GM19099 (cell line): ENCODE measurements around the gene DNAH6.

Experiments used
- POLR2A ChIP-seq: IDR thresholded peaks from 3 replicates; pipeline ENCODE4 v1.6.1; 2011; ENCODE audit warnings: low read depth; ENCODE audit not compliant: insufficient read length; ENCODE audit errors: extremely low read depth

DNAH6 gene

DNA sequence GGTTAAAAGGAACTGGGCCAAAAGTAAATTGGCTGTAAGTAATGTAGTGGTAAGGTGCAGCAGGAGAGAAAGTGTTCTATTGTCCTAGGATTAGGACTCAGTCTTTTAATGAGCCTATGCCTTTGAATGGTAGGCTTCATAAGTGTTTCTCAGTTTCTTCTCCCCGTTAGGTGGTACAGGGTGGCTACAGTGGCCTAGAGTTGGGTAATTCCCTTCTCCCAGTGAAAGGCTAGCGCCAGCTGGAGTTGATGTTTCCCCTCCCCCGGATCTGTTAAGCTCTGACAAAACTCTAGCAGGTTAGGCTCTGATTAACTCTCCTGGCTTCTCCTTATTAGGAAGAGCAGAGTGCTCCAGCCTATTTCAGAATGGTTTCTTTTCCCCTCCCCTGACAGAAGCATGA, 127.7 kb downstream of the DNAH6 start:
- no peak for TF ChIP-seq POLR2A

DNA sequence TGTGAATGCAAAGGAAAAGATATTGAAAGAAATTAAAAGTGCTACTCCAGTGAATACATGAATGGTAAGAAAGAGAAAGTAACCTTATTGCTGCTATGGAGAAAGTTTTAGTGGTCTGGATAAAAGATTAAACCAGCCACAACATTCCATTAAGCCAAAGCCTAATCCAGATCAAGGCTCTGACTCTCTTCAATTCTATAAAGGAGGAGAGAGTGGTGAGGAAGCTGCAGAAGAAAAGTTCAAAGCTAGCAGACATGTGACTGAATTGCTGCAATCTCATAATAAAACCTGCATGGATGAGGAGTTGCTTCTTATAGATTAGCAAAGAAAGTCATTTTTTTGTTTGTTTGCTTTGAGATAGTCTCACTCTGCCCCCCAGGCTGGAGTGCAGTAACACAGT, 130.2 kb downstream of the DNAH6 start:
- TF ChIP-seq POLR2A, result no peak

DNA sequence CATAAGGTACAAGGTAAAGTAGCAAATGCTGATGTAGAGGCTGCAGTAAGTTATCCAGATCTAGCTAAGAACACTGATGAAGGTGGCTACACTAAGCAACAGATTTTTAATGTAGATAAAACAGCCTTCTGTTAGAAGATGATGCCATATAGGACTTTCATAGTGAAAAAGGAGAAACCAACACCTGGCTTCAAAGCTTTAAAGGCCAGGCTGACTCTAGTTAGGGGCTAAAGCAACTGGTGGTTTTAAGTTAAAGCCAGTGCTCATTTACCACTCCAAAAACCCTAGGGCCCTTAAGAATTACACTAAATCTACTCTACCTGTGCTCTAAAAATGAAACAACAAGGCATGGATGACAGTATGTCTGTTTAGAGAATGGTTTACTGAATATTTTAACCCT, 131.0 kb downstream of the DNAH6 start:
- no peak for TF ChIP-seq POLR2A

DNA sequence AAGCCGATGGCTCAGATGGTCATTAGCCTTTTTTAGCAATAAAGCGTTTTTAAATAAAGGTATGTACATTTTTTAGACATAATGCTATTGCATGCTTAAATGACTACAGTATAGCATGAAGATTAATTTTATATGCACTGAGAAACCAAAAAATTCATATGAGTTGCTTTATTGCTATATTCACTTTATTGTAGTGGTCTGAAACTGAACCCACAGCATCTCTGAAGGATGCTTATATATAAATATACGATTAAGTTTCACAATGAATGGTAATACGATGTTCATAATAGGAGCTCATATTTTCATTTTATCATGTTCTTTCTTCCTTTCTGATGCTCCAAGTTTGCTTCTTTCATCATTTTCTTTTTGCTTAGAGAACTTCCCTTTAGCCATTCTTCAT, 132.8 kb downstream of the DNAH6 start:
- no peak for TF ChIP-seq POLR2A

DNA sequence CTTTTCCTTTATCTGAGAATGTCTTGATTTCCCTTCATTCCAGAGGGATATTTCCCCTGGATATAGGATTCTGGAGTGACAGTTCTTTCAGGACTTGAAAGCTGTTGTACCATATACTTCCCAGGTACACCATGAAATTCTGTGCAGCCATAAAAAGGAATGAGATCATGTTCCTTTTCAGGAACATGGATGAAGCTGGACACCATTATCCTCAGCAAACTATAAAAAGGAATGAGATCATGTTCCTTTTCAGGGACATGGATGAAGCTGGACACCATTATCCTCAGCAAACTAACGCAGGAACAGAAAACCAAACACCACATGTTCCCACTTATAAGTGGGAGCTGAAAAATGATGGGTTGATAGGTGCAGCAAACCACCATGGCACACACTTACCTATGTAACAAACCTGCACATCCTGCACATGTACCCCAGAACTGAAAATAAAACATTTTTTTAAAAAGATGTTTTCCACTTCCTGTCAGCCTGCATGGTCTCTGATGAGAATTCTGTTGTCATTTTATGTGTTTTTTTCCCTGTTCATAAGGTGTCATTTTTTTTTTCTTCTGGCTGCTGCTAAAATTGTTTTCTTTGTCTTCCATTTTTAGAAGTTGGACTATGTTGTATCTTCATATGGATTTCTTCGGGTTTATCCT, 133.3 kb downstream of the DNAH6 start:
- no peak for TF ChIP-seq POLR2A

DNA sequence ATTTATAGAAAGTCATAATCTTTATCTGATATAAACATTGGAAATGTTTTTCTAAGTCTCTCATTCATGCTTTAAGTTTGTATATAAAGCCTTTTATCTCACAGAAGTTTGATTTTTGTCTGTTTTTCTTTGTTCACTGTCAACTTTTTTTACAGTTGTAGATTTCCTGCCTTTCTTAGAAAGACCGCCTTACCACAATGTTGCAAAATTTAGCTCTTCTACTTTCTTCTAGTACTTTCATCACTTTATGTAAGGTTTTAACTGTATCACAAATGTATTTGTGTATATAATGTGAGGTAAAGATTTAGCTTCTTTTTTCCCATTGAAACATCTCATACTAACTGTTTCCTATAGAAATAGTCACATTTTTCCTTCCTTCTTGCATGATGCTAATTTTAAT, 136.1 kb downstream of the DNAH6 start:
- TF ChIP-seq POLR2A, result no peak

DNA sequence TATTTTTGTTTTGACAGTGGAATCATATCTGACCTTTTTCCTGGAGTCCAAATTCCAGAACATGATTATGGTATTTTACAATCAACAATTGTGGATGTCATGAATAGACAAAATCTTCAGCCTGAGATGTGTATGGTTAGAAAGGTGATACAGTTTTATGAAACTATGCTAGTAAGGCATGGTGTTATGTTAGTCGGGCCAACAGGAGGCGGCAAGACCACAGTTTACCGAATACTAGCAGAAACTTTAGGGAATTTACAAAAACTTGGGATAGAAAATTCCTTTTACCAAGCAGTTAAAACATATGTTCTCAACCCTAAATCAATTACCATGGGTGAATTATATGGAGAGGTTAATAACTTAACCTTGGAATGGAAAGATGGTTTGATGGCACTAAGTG, 137.0 kb downstream of the DNAH6 start:
- TF ChIP-seq POLR2A, result no peak

DNA sequence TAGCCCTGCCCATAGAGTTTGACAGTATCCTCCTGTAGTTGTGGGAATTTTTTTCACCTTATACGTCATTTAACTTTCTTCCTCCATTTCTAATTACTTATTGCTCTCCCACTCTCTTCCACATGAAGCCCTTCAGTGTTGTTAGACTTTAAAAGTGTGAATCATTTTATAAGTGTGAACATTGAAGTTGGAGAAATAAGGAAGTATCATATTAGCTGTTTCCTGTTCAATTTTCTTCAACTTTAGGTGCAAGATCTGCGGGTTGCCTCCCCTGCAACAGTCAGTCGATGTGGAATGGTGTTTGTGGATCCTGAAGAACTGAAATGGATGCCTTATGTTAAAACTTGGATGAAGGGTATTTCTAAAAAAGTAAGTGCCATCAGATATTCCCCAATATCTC, 138.1 kb downstream of the DNAH6 start:
- TF ChIP-seq POLR2A, result no peak

DNA sequence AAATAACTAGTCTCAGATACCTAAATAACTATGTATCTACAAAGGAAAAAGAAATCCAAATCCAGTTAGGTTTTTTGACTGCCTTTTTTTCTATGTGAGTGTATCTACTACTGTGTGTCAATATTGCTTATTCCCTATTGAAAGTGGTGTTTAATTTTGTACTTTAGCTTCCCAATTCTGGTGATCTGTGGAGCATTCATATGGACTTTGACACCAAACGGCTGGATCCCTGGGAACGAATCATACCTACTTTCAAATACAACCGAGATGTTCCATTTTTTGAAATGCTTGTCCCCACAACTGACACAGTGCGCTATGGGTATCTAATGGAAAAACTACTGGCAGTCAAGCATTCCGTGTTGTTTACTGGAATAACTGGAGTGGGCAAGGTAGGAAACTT, 152.8 kb downstream of the DNAH6 start:
- TF ChIP-seq POLR2A, result no peak

DNA sequence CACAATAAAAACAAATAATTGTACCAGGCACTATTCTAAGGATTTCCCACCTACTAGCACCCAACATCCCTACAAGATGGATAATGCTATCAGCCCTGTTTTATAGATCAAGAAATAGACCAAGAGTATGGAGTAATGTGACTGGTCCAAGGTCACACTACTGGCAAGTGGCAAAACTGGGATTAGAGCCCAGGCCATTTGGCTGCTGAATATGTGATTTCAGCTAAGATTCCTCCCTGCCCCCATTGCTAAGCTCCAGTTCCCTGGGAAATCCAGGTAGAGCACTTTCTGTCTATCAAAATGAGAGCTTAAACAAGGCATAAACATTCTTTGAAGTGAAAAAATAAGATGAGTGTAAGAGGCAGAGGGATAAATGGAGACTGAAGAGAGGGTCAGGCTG, 157.8 kb downstream of the DNAH6 start:
- no peak for TF ChIP-seq POLR2A

DNA sequence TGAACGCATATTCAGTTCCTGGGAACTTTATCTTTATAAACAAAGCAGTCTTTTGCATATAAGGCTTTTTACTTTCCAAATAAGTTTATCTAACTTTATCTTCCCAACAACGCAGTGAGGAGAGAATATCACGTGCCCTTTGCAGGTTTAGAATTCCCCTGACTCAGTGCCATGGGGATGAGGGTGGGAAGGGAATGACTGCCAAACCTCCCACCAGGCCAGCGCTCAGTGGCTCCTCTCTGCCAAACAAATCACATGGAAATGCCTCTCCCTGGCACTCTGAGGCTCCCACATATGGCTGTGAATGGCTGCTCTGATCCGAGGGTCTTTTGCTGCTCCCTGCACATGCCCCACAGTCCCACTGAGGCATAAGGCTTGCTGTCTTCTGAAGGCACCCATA, 158.3 kb downstream of the DNAH6 start:
- no peak for TF ChIP-seq POLR2A

DNA sequence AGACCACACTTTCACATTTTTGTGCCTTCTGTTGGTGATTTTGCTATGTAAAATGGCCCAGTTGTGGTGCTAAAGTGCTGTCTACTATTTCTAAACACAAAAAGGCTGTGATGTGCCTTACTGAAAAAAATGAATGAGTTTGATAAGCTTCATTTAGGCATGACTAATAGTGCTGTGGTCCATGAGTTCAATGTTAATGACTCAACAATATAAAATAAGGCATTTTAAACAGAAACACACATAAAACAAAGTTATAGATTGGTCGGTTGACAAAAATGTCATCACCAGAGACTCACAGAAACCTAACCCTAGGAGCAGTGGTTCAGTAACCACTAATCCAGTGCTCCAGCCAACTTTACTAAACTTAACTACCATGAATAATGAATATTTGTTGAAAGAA, 160.0 kb downstream of the DNAH6 start:
- no peak for TF ChIP-seq POLR2A

DNA sequence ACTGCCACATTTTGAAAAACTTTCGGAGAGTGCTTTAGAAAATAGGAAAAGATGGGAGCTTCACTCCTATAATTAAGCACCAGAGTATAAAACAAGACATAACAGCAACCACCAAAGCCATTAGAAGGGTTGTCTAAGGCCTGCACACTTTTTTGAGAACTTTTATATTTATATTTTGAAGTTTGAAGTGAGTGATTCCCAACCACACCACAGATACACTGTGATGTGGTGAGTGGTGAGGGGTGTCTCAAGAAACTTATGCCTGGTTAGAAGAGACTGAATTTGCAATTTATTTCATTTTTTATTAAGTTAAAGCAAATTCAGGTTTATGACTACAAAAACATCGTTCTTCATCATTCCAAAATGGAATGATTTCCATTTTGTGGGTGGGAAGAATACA, 161.9 kb downstream of the DNAH6 start:
- no peak for TF ChIP-seq POLR2A

DNA sequence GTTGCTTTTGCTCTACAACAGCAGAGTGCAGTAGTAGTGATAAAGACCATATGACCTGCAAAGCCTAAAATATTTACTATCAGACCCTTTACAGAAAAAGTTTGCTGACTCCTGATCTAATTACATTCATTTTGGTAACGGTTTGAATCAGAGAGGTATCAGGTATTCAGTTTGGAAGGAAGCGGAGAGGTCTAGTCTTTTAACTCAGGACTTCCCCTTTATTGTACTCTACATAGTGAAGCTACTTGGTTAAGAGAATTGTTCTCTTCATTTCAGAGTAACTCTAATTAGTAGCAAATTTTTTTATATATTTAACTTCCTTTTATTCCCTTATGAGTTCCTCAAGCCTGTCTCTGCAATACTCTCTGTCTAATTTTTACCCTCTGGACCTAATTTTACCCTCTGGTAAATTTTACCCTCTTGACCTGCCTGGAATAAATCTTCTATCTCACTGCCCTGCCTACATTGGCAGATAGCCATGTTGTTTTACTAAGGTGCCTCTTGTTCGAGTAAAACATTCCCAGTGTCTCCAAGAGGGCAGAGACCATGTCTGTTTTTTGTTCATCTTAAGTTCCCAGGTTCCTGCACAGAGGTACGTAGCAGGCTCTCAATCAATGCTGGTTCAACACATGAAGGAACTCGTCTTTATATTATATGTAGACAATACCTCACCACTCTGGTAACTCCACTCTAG, 170.6 kb downstream of the DNAH6 start:
- TF ChIP-seq POLR2A, result no peak

DNA sequence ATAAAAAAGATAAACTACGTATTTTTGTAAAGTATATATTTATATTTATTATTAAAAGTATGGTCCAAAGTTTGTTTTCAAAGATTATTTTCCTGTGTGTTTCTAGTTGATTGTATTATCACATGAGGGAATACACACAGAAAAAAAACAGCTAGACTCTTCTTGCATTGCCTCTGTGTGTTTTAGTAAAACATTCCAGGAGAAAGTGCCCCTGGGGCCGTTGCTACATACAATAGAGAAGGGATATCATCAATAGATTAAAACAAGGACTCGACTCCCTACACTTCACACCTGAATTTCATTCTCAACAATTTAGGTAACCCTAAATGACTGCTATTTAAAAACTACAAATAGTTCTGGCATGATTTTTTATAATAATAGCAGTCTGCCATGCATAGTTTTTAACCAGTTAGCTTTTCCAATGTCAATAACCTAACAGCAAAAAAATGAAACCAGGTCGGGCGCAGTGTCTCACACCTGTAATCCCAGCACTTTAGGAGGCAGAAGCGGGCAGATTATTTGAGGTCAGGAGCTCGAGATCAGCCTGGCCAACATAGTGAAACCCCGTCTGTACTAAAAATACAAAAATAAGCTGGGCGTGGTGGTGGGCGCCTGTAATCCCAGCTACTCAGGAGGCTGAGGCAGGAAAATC, 171.3 kb downstream of the DNAH6 start:
- TF ChIP-seq POLR2A, result no peak

DNA sequence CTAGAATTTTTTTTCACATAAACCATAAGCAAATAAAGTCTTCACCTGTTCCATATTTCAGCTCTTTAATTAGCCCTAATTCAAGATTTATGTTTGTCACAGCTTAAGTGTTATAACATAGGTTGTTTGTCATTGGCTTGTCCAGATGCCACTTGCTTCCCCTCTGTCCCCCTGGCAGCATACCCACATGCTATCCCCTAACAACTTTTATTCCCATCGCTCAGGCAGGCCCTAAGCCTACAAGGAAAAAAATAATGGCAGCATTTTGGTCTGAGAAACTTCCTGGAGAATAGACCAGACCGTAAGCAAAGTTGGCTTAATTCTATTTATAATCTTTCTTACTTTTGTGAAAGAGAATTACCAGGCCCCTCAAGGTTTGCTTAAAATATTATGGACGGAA, 173.9 kb downstream of the DNAH6 start:
- no peak for TF ChIP-seq POLR2A
